ENCODE results near the gene HOXD3.
A peak's percentile ranks its signal among the peaks of the same experiment; 100 is the strongest.

HOXD3 gene

GRCh38 chr2:176139661-176140512 lies 17.2 kb upstream of the HOXD3 start:
- Histone ChIP-seq H3K9me3 (ENCODE audit: insufficient read depth, low read length, severe bottlenecking) (no peaks in the 10 kb centered on the region), H3K79me2 (ENCODE audit: insufficient read depth, low read length) (no peaks in the 10 kb centered on the region), H3K9ac (ENCODE audit: low read depth, low read length) (peak overlapping the region; percentile 32), H3K36me3 (ENCODE audit: insufficient read depth, low read length) (no peaks in the 10 kb centered on the region), H3K4me1 (ENCODE audit: insufficient read depth, low read length) (peaks cover 12% of the 10 kb centered on the region), H3K4me2 (ENCODE audit: insufficient read depth, low read length) (peak overlapping the region; percentile 72), H4K20me1 (ENCODE audit: insufficient read depth, low read length) (no peaks in the 10 kb centered on the region), H3K27me3 (ENCODE audit: insufficient read depth, low read length, poor library complexity) (no peaks in the 10 kb centered on the region), H3K4me3 (ENCODE audit: low read depth in 1 of 2, low read length in 2 of 2) (peak overlapping the region in 1 of 2 experiments; percentile 46; a peak in 2 of 4 replicates), H3K27ac (ENCODE audit: low read length) (no peak overlapping the region), H2AFZ (ENCODE audit: low read depth, low read length) (peak overlapping the region; percentile 79)
- TF ChIP-seq CTCF (IDR thresholded peaks at IDR 0.05; ENCODE audit: borderline replicate concordance, extremely low read depth, low read length, poor library complexity, severe bottlenecking), result no peak
- TF ChIP-seq EZH2 (IDR thresholded peaks at IDR 0.05; ENCODE audit: borderline replicate concordance, low read depth, low read length, severe bottlenecking), result no peak
- no peak for DNase-seq
- no peak for ATAC-seq (ENCODE audit: insufficient read depth, low read depth)

- Histone ChIP-seq H3K9ac (ENCODE audit: low read depth, low read length) (peak overlapping the region; percentile 32), H3K27me3 (ENCODE audit: insufficient read depth, low read length, poor library complexity) (no peaks in the 10 kb centered on the region), H3K36me3 (ENCODE audit: insufficient read depth, low read length) (no peaks in the 10 kb centered on the region), H3K4me3 (ENCODE audit: low read depth in 1 of 2, low read length in 2 of 2) (peak overlapping the region in 1 of 2 experiments; percentile 46; a peak in 2 of 4 replicates), H4K20me1 (ENCODE audit: insufficient read depth, low read length) (no peaks in the 10 kb centered on the region), H3K9me3 (ENCODE audit: insufficient read depth, low read length, severe bottlenecking) (no peaks in the 10 kb centered on the region), H2AFZ (ENCODE audit: low read depth, low read length) (peak overlapping the region; percentile 79), H3K4me1 (ENCODE audit: insufficient read depth, low read length) (peaks cover 12% of the 10 kb centered on the region), H3K79me2 (ENCODE audit: insufficient read depth, low read length) (no peaks in the 10 kb centered on the region), H3K27ac (ENCODE audit: low read length) (no peak overlapping the region; the same call in 1 of the 2 replicates), H3K4me2 (ENCODE audit: insufficient read depth, low read length) (peak overlapping the region; percentile 72)
- ATAC-seq (ENCODE audit: insufficient read depth, low read depth) (peak; percentile 99), DNase-seq (peak; percentile 83)
- TF ChIP-seq EZH2 (IDR thresholded peaks at IDR 0.05; ENCODE audit: borderline replicate concordance, low read depth, low read length, severe bottlenecking) (no peak), CTCF (IDR thresholded peaks at IDR 0.05; ENCODE audit: borderline replicate concordance, extremely low read depth, low read length, poor library complexity, severe bottlenecking) (peak; percentile 97)
Measured at GRCh38 chr2:176140513-176141317, 16.4 kb upstream of the HOXD3 start.

GRCh38 chr2:176142281-176142680 lies 14.8 kb upstream of the HOXD3 start:
- TF ChIP-seq EZH2 (IDR thresholded peaks at IDR 0.05; ENCODE audit: borderline replicate concordance, low read depth, low read length, severe bottlenecking), result no peak
- TF ChIP-seq CTCF (IDR thresholded peaks at IDR 0.05; ENCODE audit: borderline replicate concordance, extremely low read depth, low read length, poor library complexity, severe bottlenecking), result no peak
- no peak overlapping the region for H2AFZ ChIP-seq (ENCODE audit: low read depth, low read length)

More at GRCh38 chr2:176142281-176142680, 14.8 kb upstream of the HOXD3 start:
- H3K4me3 ChIP-seq (ENCODE audit: low read depth in 1 of 2, low read length in 2 of 2), result no peak overlapping the region
- no peak overlapping the region for H3K27ac ChIP-seq (ENCODE audit: low read length)
- H4K20me1 ChIP-seq (ENCODE audit: insufficient read depth, low read length), result no peaks in the 10 kb centered on the region
- no peak for ATAC-seq (ENCODE audit: insufficient read depth, low read depth)
- H3K9ac ChIP-seq (ENCODE audit: low read depth, low read length), result no peak overlapping the region
- H3K9me3 ChIP-seq (ENCODE audit: insufficient read depth, low read length, severe bottlenecking), result no peaks in the 10 kb centered on the region
- H3K27me3 ChIP-seq (ENCODE audit: insufficient read depth, low read length, poor library complexity), result no peaks in the 10 kb centered on the region
- no peaks in the 10 kb centered on the region for H3K79me2 ChIP-seq (ENCODE audit: insufficient read depth, low read length)
- peaks cover 12% of the 10 kb centered on the region for H3K4me1 ChIP-seq (ENCODE audit: insufficient read depth, low read length)
- H3K4me2 ChIP-seq (ENCODE audit: insufficient read depth, low read length), result no peak overlapping the region
- DNase-seq, result no peak
- no peaks in the 10 kb centered on the region for H3K36me3 ChIP-seq (ENCODE audit: insufficient read depth, low read length)
